Hematopoietic multipotent progenitor cell treated with erythropoietin and hydrocortisone succinate and interleukin-3 and kit ligand, for 17 days (in vitro differentiated cells): ENCODE data around the gene SOWAHB.

Source experiments
- DNase-seq: peaks from one replicate; pipeline ENCODE4 v3.0.0-alpha.2; 2015; ENCODE audit warnings: low spot score

The SOWAHB gene

GRCh38 chr4:76897536-76898384 lies at the start of gene SOWAHB:
Gene SOWAHB (minus strand): TSS chr4:76898144. CDS start chr4:76897849, 295 bp downstream.
- DNase-seq, result no peak

DNA sequence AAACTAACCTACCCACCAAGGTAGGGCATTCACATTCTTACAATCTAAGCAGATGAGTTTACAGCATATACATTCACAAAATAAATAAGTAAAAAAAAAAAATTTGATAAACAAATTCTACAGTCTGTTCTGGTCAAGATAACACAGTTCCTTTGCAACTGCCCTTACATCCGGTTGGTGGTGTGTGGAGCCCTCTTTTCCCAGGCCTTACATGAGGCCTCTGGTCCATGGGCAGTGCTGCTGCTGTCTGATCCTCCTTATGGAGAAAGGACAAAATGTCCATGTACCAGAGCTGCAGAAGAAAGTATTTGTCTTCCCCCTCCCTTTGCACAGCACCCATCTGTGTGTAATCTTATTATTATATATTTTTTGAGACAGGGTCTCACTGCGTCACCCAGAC lies 49.4 kb upstream of the SOWAHB start:
- no peak for DNase-seq

DNA sequence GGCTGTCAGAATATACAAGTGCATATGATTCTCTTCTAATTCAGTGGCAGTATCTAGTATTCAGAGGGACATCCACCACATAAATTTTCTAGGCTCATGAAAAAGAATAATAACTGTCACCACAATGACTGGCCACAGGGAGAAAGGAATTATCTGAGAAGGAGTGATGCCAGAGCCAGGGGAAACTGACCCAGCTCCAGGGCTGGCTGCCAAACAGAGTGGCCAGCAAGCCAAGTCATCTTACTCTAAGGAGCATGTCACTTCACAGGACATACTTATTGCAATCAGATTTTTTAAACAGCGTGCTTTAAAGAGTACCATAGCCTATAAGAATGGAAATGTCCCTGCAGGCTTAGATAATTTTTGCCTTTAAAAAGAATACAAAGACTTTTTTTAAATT lies 45.8 kb upstream of the SOWAHB start:
- DNase-seq, result no peak

GRCh38 chr4:76943129-76943620 lies 45.2 kb upstream of the SOWAHB start:
- DNase-seq, result no peak

GRCh38 chr4:76939184-76939583 lies 41.2 kb upstream of the SOWAHB start:
- DNase-seq, result no peak

DNA sequence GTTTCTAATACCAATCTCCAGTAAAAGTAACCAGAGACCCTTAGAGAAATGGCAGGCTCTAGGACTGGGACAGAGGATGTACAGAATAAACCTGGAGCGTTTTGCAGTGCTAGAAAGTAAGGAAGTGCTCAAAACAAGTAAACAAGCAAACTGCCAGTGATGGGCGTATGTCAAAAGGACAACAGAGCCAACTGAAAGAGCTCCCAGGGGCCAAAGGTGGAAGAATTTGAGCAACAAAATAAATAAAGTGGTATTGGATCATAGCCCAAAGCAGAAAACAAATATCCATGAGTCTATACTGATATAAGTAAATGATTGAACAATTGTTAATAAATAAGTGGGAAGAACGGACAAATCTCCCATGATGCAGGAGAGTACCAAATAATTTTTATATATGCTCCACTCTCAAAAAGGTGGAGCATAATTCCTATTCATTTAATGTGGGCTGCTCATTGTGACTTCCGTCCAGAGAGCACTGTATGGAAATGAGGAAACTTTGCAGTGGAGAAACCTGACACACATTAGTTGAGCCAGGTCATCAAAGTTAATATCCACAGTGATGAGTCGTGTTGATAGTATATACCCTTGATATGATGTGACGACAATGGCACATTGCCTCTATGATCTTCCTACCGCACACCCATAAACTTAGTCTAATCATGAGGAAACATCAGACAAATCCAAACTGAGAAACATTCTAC lies 33.8 kb upstream of the SOWAHB start:
- no peak for DNase-seq

DNA sequence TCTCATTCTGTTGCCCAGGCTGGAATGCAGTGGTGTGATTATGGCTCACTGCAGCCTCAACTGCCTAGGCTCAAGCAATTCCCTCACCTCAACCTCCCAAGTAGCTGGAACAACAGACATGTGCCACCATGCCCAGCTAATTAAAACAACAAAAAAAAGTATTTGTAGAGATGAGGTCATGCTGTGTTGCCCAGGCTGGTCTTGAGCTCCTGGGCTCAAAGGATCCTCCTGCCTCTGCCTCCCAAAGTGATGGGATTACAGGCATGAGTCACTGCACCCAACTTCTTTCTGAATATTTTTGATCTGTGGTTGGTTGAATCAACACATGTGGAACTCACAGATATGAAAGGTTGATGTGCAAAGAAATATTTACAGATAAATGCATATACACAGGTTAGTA lies 33.1 kb upstream of the SOWAHB start:
- DNase-seq, result no peak

GRCh38 chr4:76930685-76931084 lies 32.7 kb upstream of the SOWAHB start:
- no peak for DNase-seq

GRCh38 chr4:76926841-76927240 lies 28.9 kb upstream of the SOWAHB start:
- no peak for DNase-seq

- no peak for DNase-seq
These were observed 25.8 kb upstream of the SOWAHB start for GRCh38 chr4:76923619-76924357.

DNA sequence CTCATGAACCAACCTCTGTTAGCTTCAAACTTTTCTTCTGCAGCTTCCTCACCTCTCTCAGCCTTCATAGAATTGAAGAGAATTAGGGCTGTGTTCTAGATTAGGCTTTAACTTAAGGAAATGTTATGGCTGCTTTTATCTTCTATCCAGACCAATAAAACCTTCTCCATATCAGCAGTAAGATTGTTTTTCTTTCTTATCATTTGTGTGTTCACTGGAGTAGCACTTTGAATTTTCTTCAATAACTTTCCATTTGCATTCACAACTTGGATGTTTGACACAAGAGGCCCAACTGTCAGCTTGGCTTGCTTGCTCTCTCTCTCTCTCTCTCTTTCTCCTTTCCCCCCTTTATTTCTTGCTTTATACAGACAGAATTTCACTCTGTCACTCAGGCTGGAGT lies 22.8 kb upstream of the SOWAHB start:
- no peak for DNase-seq

DNA sequence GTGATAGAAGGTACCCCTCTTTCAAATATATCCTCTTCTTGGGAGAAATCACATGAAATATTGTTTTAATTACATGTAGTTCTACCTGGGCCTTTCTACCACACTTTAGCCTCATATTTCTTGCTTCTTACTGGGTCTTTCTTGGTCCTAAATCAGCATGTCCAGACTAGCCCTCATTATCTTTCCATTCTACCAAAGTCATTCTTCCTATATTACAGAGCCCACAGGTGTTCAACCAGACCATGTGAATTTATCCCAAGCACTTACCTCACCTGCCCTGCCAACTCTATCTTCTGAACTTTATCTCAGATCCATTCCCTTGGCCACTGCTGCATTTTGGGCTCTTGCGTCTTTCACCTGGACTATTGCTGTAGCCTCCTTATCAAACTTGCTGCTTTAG lies 11.8 kb upstream of the SOWAHB start:
- no peak for DNase-seq

DNA sequence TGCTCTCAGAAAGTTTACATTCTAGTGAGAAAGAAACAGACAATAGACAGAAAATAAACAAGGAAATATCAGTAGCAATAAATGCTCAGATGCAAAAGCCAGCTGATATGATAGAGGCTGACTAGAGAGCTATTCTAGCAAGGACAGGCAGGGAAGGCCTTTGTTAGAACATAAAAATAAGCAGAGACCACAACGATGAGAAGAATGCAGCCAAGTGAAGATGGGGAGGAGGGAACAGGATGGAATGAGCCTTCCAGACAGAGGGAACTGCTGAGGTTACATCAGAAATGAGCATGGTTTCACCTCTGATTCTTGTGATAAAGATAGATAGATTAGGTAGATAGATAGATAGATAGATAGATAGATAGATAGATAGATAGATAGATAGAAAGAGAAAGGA lies 7.6 kb upstream of the SOWAHB start:
- DNase-seq, result no peak

GRCh38 chr4:76904646-76905190 lies 6.8 kb upstream of the SOWAHB start:
- no peak for DNase-seq

GRCh38 chr4:76902233-76902890 lies 4.4 kb upstream of the SOWAHB start:
- DNase-seq, result no peak

- DNase-seq, result no peak
These were observed 1.2 kb upstream of the SOWAHB start for GRCh38 chr4:76898949-76899645.

- DNase-seq, result no peak
These were observed 395 bp upstream of the SOWAHB start for GRCh38 chr4:76898385-76898692.

GRCh38 chr4:76896614-76897535 lies 1.1 kb downstream of the SOWAHB start:
- DNase-seq, result no peak

GRCh38 chr4:76896048-76896447 lies 1.9 kb downstream of the SOWAHB start:
- no peak for DNase-seq

GRCh38 chr4:76895619-76896018 lies 2.3 kb downstream of the SOWAHB start:
- DNase-seq, result no peak
